AG04450 (cell line): ENCODE measurements around the gene DMAC2. TPM values are rescaled to one million over a fixed set of nuclear protein-coding genes. Genes with fewer than 3 reads are reported as not detected.
"Not testable (repeated sequence)": the region's sequence is repeated elsewhere in the genome, so short reads cannot be mapped to it uniquely, and the experiment has no call there.

Experiments
- CTCF ChIA-PET: fragments of 300-600, 350-600 bp; formaldehyde crosslinking; extraction: SDS; loops from one replicate; lab custom pipeline; 2022; ENCODE audit warnings: antibody characterized with exemption, inconsistent platforms; lab: Charles Lee
- POLR2A ChIA-PET: fragments of 350-600 bp; formaldehyde crosslinking; extraction: SDS; loops from one replicate; lab custom pipeline; 2021; ENCODE audit warnings: antibody characterized with exemption, inconsistent platforms; lab: Yijun Ruan, JAX
- DNase-seq: peaks from one replicate; pipeline ENCODE4 v3.0.0-alpha.2; 2011; ENCODE audit warnings: low read depth, low spot score
- H3K27ac ChIP-seq: one replicate; pipeline ENCODE4 v1.5.1; 2012; ENCODE audit warnings: low read depth, low read length, control low read depth
- H3K27me3 ChIP-seq: one replicate; pipeline ENCODE4 v1.6.0; 2012; ENCODE audit warnings: low read length; ENCODE audit not compliant: control insufficient read depth, insufficient read depth
- H3K4me3 ChIP-seq: 2 replicates; pipeline ENCODE4 v1.5.1; 2011; ENCODE audit warnings: mild to moderate bottlenecking, low read depth, low read length, control low read depth
- H3K9me3 ChIP-seq: 2 replicates; pipeline ENCODE4 v1.5.1; 2012; ENCODE audit warnings: low read length; ENCODE audit not compliant: control insufficient read depth, insufficient read depth
- CTCF ChIP-seq: IDR thresholded peaks from 2 replicates; pipeline ENCODE4 v1.5.1; 2011; ENCODE audit warnings: low read depth, low read length, control low read depth, inconsistent platforms
- polyA plus RNA-seq: library from polyadenylated mRNA; depleted of rRNA; stranded (reverse); fragments of >200 nt; gene quantifications from 2 replicates; pipeline ENCODE4 v1.2.3, GENCODE V29; 2011

The DMAC2 gene
- polyA plus RNA-seq, 1 experiment = 58.2 TPM

- no peak overlapping the region for H3K4me3 ChIP-seq
- POLR2A ChIA-PET = no interaction called here
- H3K27ac ChIP-seq = no peak overlapping the region
- H3K27me3 ChIP-seq = no peaks in the 10 kb centered on the region
- CTCF ChIA-PET = no interaction called here
- no peaks in the 10 kb centered on the region for H3K9me3 ChIP-seq
- TF ChIP-seq CTCF = no peak
- DNase-seq = no peak
These were observed 28.4 kb downstream of the DMAC2 start for GRCh38 chr19:41411100-41411967.

- H3K27ac ChIP-seq = no peak overlapping the region
- TF ChIP-seq CTCF = no peak
- ChIA-PET CTCF (interaction anchor here (0.8 kb wide), 1 partner anchor 38 kb away, joined by 3 read pairs; no protein-coding TSS in a partner anchor), POLR2A (no interaction called here)
- H3K4me3 ChIP-seq = no peak overlapping the region
- H3K27me3 ChIP-seq = no peaks in the 10 kb centered on the region
- H3K9me3 ChIP-seq = no peaks in the 10 kb centered on the region
- no peak for DNase-seq
These were observed 29.2 kb downstream of the DMAC2 start for GRCh38 chr19:41410336-41411054.

- Histone ChIP-seq H3K4me3 (no peak overlapping the region), H3K9me3 (no peaks in the 10 kb centered on the region), H3K27me3 (no peaks in the 10 kb centered on the region), H3K27ac (no peak overlapping the region)
- ChIA-PET CTCF (no interaction called here), POLR2A (no interaction called here)
- DNase-seq = no peak
- TF ChIP-seq CTCF = no peak
These were observed 30.4 kb downstream of the DMAC2 start for GRCh38 chr19:41409288-41409687.

GRCh38 chr19:41408846-41409245 is 30.9 kb downstream of the DMAC2 start:
- H3K9me3 ChIP-seq, DNase-seq, H3K4me3 ChIP-seq, H3K27me3 ChIP-seq, H3K27ac ChIP-seq: not testable (repeated sequence)
- ChIA-PET CTCF (interaction anchor here (1.3 kb wide), 1 partner anchor 162 kb away, joined by 3 read pairs; no protein-coding TSS in a partner anchor), POLR2A (interaction anchor here (0.7 kb wide), 1 partner anchor 462 kb away, joined by 4 read pairs; no protein-coding TSS in a partner anchor)

- POLR2A ChIA-PET = interaction anchor here (0.7 kb wide), 1 partner anchor 462 kb away, joined by 4 read pairs; no protein-coding TSS in a partner anchor
These were observed 31.5 kb downstream of the DMAC2 start for GRCh38 chr19:41408256-41408655.

More at GRCh38 chr19:41408256-41408655, 31.5 kb downstream of the DMAC2 start:
- no peak for TF ChIP-seq CTCF
- H3K9me3 ChIP-seq = no peaks in the 10 kb centered on the region
- no peaks in the 10 kb centered on the region for H3K27me3 ChIP-seq
- no peak overlapping the region for H3K4me3 ChIP-seq
- DNase-seq = no peak
- CTCF ChIA-PET = interaction anchor here (0.7 to 1.3 kb wide), 2 partner anchors 24 to 162 kb away, joined by 3 to 4 read pairs; no protein-coding TSS in a partner anchor
- no peak overlapping the region for H3K27ac ChIP-seq
